Omental fat pad (tissue), 4 donors: ENCODE data around the gene NUDT8. TPM values are rescaled to one million over a fixed set of nuclear protein-coding genes. Genes with fewer than 3 reads are reported as not detected.

Source experiments
- ATAC-seq: fragments of 150-250 bp; one replicate; pipeline ENCODE4 v1.9.1; 2016; ENCODE audit warnings: mild to moderate bottlenecking, moderate library complexity; ENCODE audit not compliant: low FRiP score
- DNase-seq: peaks from one replicate; pipeline ENCODE4 v3.0.0-alpha.2; 2019; ENCODE audit warnings: low spot score
- CTCF ChIP-seq, 3 donors: fragments of 450-650 bp; IDR thresholded peaks; one replicate each; pipeline ENCODE4 v1.5.1; 2016 to 2017; ENCODE audit warnings: antibody characterized with exemption in 3 of 3, mild to moderate bottlenecking in 3 of 3, moderate library complexity in 2 of 3
- total RNA-seq, 4 donors: library from RNA; depleted of rRNA; stranded (reverse); fragments of >200 nt; gene quantifications; one replicate each; pipeline ENCODE4 v1.1.0, GENCODE V29; 2016

The NUDT8 gene
- total RNA-seq, 4 donors from 2014 or later, result 5.5 to 15.4 (median 9.7) TPM

DNA sequence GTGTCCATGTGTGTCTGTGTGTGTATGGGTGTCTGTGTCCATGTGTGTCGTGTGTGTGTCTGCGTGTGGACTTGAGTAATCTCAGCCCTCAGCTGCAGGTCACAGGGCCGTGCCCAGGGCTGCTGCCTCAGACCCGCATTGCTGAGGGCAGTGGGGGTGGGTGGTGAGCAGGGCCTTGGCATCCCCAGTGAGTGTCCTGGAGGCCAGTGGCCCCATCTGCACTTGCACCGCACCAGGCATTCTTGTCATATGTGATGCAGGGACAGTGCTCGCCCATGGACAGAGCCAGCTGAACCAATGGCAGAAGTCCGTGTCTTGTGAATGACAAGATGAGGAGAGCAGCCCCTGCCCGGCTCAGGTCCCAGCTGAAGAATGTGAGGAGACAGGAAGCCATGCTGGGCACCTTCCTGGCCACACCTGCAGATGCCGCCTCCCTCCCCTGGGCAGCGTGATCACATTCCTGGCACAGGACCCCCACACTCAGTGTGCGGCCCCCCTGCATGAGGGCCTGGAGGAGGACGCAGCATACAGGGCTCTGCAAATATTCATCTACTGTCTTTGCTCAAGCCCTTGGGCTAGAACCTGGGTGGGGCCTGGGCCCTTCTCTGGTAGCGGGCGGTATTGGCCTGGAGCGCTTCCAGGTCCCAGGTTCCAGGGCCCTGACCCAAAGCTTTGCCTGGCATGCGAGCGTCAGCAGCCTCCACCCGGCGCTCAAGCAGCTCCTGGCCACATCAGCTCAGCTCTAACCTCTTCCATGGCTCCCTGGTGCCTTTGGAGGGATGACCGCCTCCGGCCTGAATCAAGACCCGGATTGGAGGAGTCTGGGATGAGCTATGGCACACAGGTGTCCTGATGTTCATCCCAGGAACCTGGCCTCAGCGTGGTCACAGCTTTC, 40.8 kb upstream of the NUDT8 start:
- TF ChIP-seq CTCF (IDR thresholded peaks at IDR 0.05), result no peak
- no peak for DNase-seq
- no peak for ATAC-seq

GRCh38 chr11:67668192-67668551, 38.4 kb upstream of the NUDT8 start:
- DNase-seq (no peak), ATAC-seq (no peak)
- TF ChIP-seq CTCF (IDR thresholded peaks at IDR 0.05), result no peak

GRCh38 chr11:67667490-67668191, 37.9 kb upstream of the NUDT8 start:
- no peak for DNase-seq
- no peak for ATAC-seq
- TF ChIP-seq CTCF (IDR thresholded peaks at IDR 0.05), result no peak

DNA sequence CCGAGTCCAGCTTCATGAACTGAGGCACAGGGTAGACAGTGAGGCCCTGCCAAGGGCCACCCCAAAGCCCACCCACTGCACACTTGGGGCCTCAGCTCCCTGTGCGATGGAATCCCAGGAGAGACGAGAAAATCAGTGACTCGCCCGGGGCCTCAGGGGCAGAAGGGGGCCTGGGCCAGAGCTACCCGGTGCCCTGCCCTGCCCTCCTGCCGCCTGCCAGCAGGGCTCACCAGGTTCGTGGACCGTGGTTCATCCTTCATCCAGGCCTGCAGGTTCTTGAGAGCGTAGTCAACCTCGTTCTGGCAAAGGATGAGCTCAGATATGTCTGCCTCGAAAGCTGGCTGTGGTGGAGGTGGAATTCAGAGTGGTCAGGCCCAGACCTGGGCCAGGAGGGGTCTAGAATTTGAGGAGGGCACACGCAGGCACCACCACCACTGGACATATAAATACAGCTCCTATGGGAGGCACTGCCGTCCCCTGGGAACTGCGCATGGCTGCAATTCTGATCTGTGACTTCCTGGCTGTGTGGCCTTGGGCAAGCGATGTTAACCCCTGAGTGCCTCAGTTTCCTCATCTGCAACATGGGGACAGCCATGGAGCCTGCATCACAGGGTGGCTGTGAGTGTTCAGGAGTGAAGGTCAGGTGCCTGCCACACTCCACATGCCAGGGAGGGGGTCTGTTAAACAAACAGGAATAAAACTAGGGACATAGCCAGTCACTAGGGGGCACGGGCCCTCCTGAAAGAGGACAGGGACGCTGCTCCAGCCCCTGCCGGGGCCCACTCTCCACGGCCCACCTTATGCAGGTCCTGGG, 37.1 kb upstream of the NUDT8 start:
- ATAC-seq (no peak), DNase-seq (no peak)
- TF ChIP-seq CTCF (IDR thresholded peaks at IDR 0.05), result no peak

DNA sequence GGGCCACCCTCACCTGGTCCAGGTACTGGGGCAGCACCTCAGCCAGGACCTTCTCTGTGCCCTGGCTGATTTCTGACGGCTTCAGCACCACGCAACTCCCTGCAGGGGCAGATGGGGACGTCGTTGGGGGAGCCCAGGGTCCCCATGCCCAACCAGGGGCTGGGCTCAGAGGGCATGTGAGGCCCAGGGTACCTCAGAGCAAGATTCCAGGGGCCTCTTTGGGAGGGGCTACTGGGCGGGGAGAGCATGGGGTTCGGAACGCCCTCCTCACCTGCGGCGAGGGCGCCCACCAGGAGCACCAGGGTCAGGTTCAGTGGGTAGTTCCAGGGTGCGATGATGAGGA, 36.5 kb upstream of the NUDT8 start:
- ATAC-seq (no peak), DNase-seq (no peak)

More for the DNA sequence above, 36.5 kb upstream of the NUDT8 start:
- TF ChIP-seq CTCF (IDR thresholded peaks at IDR 0.05), result no peak
